Measurements from ENCODE around the gene YAF2.

Gene YAF2

DNA sequence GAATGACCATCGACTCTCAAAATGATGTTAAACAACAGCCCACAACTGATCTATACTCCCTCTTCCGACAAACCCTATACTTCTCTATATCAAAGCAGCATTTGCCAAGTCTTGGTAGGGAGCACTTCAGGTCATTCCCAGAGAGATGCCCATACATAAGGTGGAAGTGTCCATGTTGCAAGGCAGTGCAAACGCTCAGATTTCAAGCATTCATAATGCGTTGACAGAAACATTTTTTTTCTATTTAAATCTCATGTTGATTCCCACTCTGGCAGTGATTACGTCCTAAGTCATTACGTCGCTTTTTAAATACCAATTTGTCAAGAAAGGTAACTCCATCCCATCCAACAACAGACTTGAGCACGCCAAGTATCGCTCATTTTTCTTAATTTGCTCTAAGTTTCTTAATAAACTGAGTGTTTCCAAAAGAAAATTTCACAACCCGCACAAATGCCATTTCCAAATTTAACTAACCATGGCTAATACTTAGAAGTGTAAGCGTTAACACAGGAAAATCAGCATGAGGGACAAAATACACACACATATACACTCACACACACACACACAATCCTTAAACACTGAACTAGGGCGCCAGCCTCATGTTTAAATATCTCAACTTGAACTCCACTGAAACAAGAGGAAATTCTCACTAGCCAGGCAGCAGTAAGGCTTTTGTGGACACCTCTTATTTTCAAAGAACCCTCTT, 94.4 kb downstream of the YAF2 start:
- DNase-seq = no peak

DNA sequence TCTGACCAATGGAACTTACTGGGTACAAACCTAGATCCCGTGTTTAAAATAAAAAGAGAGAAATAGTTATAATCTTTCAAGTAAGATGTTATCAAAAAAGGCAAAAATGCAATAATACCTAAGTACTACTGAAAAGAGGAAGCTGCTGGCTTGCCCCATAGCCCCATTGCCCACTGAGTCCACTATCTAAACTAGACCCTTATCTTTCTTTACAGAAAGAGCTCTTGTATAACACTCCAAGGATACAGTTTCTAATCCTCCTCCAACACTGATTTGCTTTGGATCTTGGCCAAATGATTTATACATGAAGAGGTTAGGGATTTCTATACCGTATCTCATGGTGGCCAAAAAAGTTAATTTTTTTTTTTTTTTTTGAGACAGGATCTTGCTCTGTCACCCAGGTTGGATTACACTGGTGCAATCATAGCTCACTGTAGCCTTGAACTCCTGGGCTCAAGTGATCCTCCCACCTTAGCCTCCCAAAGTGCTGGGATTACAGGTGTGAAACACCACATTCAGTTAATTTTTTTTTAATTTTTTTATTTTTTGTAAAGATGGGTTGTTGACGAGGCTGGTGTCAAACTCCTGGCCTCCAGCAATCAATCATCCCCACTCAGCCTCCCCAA, 96.0 kb downstream of the YAF2 start:
- no peak for DNase-seq

DNA sequence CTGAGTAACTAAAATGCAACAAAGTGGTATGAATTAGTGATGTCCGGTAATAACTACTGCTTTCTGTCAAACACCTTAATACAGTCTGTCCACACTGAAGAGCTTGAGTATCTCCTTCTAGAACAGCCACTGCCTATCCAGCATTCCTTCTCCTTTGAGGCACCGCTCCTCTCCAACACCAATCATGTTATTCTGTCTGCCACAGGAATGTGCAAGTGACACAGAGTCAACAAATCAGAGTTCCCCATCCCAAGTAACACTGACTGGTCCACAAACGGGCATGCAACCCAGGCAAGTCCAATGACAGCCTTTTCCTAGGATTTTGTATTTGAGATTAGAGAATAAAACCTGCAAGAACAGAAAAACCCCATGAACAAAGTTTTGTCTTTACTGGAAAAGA, 97.1 kb downstream of the YAF2 start:
- DNase-seq = no peak

DNA sequence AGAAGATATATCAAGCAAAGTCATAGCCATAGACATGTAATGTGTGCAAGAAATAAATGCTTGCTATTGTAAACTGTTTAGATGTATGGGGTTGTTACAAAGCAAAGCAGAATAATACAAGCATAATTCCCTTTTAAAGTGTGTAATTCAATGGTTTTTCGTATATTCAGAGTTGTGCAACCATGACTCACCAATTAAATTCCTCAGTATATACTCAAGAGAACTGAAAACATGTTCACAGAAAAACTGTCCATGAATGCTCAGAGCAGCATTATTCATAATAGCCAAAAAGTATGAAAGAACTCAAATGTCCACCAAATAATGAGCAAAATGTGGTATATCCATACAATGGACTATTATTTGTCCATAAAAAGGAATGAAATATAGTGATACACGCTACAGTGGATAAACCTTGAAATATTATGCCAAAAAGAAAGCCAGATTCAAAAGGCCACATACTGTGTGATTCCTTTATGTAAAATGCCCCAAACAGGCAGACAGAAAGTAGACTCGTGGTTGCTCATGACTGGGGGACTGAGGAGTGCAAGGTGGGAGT, 102.7 kb downstream of the YAF2 start:
- DNase-seq = no peak

DNA sequence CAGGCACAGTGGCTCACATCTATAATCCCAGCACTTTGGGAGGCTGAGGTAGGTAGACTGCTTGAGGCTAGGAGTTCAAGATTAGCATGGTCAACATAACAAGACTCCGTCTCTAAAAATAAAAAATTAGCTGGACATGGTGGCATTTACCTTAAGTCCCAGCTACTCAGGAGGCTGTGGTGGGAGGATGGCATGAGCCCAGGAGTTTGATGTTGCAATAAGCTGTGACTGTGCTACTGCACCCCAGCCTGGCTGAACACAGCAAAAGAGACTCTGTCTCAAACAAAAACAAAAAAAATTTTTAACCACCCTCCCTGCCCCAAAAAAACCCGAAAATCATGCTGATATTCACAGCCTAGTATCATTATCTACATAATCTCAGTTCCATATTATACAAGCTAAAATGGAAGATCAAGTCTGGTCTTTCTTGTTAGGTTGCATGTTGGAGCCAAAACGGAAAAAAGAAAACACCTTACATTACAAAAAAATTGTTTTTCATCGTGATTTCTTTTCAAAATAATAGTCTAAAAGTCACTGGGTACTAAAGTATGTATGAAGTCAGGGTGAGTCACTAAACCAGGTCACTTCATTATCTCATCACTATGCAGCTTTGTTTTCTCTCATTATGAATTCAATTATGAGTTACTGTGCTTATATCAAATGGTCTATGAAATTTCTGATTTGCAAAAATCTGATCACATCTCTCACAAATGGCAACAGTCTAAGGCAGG, 107.2 kb downstream of the YAF2 start:
- no peak for DNase-seq

DNA sequence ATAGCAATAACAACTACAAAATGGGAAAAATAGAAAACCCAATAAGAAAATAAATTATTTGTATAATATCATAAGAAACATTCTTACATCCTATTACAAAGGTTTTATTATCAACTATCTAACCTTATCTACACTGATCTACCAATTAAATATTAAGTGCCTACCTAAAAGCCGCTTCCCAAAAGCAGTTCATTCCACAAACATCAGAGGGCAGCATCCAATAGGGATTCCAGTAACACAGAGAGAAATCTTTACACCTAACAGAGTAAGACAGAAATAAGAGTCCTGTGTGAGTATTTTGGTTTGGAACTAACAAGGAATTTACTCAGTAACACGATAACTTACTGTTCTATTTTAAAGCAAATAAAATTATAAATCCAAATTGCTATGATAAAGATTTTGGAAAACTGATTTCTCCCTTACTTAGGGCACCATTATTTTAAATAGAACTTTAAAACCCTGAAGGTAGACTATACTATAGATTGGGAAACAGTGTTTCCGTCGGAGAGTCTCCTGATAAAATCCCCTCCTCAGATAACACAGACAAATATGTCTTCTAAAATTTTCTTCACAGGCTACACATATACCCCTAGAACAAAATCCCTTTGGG, 108.3 kb downstream of the YAF2 start:
- no peak for DNase-seq

DNA sequence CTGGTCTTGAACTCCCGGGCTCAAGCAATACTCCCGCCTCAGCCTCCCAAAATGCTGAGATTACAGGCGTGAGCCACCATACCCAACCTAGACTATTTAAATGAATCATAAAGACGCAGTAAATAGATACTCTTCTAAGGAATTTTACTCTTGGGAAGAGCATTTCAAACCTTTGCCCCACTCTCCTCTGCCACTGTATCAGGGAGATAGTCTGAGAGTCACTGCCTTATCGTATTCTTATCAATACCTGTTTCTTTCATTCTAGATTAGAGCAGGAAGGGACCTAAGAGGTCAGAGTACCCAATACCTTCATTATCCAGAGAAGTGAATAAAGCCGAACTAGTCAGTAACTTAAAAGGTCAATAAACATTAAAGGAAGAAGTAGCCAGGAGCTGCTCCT, 109.2 kb downstream of the YAF2 start:
- DNase-seq = no peak

DNA sequence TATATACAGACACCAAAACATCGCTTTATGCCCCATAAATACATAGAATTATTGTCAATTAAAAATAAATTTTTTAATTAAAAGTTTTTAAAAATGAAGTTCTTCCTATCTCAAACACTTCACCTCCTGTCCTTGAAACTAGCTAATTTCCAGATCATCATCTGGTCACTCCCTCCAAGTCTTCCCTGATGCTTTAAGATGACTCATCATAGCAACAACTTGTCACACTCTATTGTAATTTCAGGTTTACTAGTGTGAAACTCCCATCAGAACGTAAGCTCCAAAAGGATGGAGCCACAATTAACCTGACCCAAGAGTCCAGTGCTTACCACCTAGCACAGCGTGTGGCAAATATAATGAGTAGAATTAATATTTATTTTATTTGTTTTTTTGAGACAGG, 109.7 kb downstream of the YAF2 start:
- DNase-seq = no peak

DNA sequence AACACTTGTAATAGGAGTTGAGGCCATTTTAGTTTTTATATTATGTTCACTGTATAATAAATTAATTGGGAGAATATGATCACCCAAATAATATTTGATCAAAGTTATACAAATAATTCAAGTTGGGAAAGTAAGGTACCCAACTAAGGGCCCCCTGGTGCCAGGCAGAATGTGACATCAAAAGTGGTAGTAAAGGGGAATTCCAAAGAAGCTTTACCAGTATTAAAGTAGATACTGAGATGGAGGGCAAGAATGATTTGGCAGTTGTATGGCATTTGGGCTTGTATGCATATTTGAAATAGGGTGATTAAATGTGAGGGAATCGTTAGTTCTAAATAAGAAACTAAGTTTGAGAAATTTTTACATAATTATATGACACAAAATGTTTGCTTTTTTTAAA, 111.1 kb downstream of the YAF2 start:
- DNase-seq = no peak

DNA sequence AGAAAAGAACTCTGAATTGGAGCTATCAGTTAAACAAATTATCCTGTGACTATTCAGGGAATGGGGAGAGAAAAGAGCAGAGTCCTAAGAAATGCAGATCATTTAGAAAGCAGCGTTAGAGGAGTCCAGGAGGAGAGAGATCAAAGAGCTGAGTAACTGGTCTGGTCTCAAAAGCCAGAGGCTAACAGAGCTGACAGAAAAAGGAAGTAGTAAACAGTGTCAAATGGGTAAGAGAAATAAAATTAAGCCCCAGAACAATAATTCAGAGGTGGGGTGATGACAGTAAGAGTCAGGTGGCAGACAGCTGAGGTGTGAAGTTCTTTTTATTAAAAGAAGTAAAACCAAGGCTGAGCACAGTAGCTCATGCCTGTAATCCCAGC, 112.7 kb downstream of the YAF2 start:
- no peak for DNase-seq

DNA sequence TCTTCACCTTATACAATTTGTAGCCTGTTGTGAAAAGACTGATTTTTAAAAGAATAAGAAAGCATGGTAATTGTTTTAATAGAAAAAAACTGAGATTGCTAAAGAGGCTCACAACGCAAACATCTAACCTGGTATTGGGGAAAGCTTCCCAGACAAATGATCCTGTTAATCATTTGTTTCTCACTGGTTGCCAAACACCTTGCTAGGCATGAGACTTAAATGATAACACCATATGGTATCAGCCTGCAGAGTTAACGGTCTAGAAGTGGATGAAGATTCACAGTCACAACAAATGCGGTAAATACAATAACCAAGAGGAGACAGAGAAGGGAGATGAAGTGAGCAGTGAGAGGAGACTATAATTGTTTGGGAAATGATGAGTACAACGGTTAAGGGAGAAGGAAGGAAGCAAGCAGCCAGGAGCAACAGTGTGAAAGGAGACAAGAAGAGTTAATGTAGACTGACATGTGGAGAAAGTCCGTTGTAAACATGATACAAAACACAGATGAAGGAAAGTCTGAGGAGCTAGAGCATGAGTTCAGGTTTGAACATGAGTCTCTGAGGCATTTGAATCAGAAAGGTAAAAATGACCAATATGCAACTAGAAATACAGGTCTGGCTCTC, 113.2 kb downstream of the YAF2 start:
- DNase-seq = no peak

DNA sequence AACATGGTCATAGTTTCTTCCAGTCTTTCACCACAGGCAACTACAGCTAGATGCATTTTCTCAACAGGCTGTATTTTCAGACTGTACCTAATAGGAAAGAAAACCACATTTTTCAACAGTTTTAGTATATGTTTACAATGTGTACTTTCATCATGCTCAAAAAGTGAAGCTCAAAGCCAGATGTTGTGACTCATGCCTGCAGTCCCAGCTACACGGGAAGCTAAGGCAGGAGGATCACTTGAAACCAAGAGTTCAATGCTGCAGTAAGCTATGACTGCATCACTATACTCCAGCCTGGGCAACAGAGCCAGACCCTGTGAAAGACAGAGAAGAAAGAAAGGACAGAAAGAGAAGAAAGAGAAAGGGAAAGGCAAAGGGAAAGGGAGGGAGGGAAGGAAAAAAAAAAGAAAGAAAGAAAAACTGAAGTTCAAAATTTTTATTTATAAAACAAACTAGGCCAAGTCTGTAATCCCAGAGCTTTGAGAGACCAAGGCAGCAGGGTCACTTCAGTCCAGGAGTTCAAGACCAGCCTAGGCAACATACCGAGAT, 118.9 kb downstream of the YAF2 start:
- DNase-seq = no peak

DNA sequence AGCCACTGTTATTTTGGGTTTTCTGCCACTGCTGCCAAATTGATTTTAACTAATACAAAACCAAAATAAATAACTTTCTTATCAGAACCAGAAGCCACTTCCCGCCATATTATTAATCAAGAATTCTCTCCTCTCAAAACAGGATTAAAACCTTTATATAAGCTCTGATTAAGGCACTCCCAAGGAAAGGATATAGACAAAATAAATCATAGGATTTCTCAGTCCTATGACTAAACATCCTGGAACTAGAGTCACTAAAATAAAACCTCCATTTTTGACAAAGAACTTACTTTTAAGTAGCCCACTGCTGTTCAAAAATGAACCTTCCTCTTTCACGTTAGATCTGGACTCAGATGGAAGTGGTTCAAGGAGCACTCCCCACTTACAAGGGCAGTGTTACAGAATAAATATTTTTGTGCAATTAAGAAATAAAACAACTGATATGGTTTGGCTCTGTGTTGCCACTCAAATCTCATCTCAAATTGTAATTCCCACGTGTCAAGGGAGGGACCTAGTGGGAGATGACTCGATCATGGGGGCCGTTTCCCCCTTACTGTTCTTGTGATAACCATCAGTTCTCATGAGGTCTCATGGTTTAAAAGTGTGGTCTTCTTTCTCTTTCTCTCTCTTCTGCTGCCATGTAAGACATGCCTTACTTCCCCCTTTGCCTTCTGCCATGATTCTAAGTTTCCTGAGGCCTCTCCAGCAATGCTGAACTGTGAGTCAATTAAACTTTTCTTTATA, 119.7 kb downstream of the YAF2 start:
- DNase-seq = no peak

DNA sequence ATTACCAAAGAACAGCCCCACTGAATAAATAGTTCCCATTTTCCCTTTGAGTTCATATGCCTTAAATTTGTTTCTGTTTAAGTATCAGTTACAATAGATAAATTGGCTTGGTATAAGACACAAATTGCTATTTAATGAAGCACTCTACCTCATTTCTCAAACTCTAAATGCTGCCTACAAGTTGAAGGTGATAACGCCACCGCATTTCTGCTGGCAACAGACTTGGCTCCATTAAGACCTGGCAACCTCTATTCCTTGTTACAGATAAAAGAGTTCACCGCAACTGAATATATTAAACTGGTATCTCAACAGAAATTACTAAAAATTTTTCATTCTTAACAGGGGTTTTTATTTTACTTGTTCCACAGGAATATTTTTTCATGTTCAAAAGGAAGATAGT, 129.0 kb downstream of the YAF2 start:
- DNase-seq = no peak
